ENCODE measurements around the gene IL1RAPL1.
"Not testable (repeated sequence)": the region's sequence is repeated elsewhere in the genome, so short reads cannot be mapped to it uniquely, and the experiment has no call there.

The IL1RAPL1 gene

GRCh38 chrX:28787206-28787605 is 200.0 kb downstream of the IL1RAPL1 start:
- DNase-seq (ENCODE audit: low spot score): no peak

GRCh38 chrX:28800671-28801070 is 213.4 kb downstream of the IL1RAPL1 start:
- not testable (repeated sequence) for DNase-seq (ENCODE audit: low spot score)

GRCh38 chrX:28802625-28803024 is 215.4 kb downstream of the IL1RAPL1 start:
- DNase-seq (ENCODE audit: low spot score): no peak

- DNase-seq (ENCODE audit: low spot score): no peak
Observed at GRCh38 chrX:28835991-28836390, 248.7 kb downstream of the IL1RAPL1 start.

- DNase-seq (ENCODE audit: low spot score): no peak
Observed at GRCh38 chrX:28843817-28844216, 256.6 kb downstream of the IL1RAPL1 start.

- no peak for DNase-seq (ENCODE audit: low spot score)
Observed at GRCh38 chrX:28847423-28847822, 260.2 kb downstream of the IL1RAPL1 start.

- DNase-seq (ENCODE audit: low spot score): no peak
Observed at GRCh38 chrX:28848707-28849106, 261.5 kb downstream of the IL1RAPL1 start.

GRCh38 chrX:28850955-28851354 is 263.7 kb downstream of the IL1RAPL1 start:
- no peak for DNase-seq (ENCODE audit: low spot score)

GRCh38 chrX:28851871-28852270 is 264.6 kb downstream of the IL1RAPL1 start:
- DNase-seq (ENCODE audit: low spot score): no peak

- DNase-seq (ENCODE audit: low spot score): no peak
Observed at GRCh38 chrX:28854637-28855036, 267.4 kb downstream of the IL1RAPL1 start.

- no peak for DNase-seq (ENCODE audit: low spot score)
Observed at GRCh38 chrX:28876408-28876807, 289.2 kb downstream of the IL1RAPL1 start.

- no peak for DNase-seq (ENCODE audit: low spot score)
Observed at GRCh38 chrX:28876901-28877300, 289.7 kb downstream of the IL1RAPL1 start.

GRCh38 chrX:28880136-28880535 is 292.9 kb downstream of the IL1RAPL1 start:
- no peak for DNase-seq (ENCODE audit: low spot score)

GRCh38 chrX:28884823-28885222 is 297.6 kb downstream of the IL1RAPL1 start:
- DNase-seq (ENCODE audit: low spot score): no peak

GRCh38 chrX:28888416-28888815 is 301.2 kb downstream of the IL1RAPL1 start:
- DNase-seq (ENCODE audit: low spot score): no peak

- no peak for DNase-seq (ENCODE audit: low spot score)
Observed at GRCh38 chrX:28889591-28890090, 302.4 kb downstream of the IL1RAPL1 start.

- no peak for DNase-seq (ENCODE audit: low spot score)
Observed at GRCh38 chrX:28901637-28902036, 314.4 kb downstream of the IL1RAPL1 start.

- no peak for DNase-seq (ENCODE audit: low spot score)
Observed at GRCh38 chrX:28910487-28910886, 323.2 kb downstream of the IL1RAPL1 start.

- DNase-seq (ENCODE audit: low spot score): no peak
Observed at GRCh38 chrX:28920153-28920943, 333.1 kb downstream of the IL1RAPL1 start.

GRCh38 chrX:28922106-28922505 is 334.9 kb downstream of the IL1RAPL1 start:
- no peak for DNase-seq (ENCODE audit: low spot score)

GRCh38 chrX:28946846-28947245 is 359.6 kb downstream of the IL1RAPL1 start:
- no peak for DNase-seq (ENCODE audit: low spot score)

- no peak for DNase-seq (ENCODE audit: low spot score)
Observed at GRCh38 chrX:28960063-28960462, 372.8 kb downstream of the IL1RAPL1 start.

- DNase-seq (ENCODE audit: low spot score): no peak
Observed at GRCh38 chrX:28966331-28966730, 379.1 kb downstream of the IL1RAPL1 start.

- DNase-seq (ENCODE audit: low spot score): no peak
Observed at GRCh38 chrX:28969126-28969525, 381.9 kb downstream of the IL1RAPL1 start.

Data from ecto neural progenitor cell (in vitro differentiated cells).